SW480 (cell line): Measurements from ENCODE around the gene KRTAP5-1.

ENCODE experiments used
- DNase-seq: peaks from one replicate; pipeline ENCODE4 v3.0.0-alpha.2; 2016; ENCODE audit warnings: low spot score

The KRTAP5-1 gene

DNA sequence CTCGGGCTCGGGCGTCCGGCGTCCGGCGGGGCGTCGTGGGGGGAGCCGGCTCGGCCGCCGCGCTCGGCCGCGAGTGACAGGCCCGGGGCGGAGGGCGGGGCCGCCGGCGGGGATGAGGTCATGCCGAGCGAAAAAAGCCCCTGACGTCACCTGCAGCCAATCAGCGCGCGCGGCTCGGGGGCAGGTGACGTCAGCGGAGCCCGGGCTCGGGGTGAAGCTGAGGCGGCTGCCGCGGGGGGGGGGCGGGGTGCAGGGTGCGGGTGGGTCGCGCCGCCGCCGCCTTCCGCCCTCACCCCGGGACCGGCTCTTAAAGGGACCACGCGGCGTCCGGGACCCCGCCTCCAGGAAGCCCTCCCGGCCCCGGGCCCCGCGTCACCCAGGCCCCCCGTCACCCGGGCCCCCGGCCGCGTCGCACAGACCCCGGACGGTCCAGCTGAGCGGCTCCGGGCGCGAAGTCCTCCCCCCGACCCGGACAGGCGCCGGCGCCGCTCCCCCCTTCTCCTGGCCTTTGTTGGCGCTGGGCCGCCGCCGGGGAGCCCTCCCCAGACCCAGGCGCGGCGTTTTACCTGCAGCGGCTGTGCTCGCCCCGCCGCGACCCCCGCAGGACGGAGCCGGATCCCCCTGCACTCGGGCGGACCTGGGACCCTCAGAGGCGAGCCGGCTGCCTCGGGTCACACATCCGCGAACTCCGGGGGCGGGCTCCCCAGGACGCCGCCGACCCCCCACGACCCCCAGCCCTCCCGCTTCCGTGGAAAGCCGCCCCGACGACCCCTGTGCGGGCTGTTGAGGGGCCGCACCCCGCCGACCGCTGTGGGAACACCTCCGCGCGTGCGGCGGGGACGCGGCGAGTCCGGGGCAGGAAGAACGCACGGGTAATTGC is 12.6 kb downstream of the KRTAP5-1 start, which contains the start of gene DUSP8:
Gene DUSP8 (minus strand): TSS at position 75 of the 880 bp plus-strand sequence. CDS start 6,445 bp downstream, outside the sequence.
- DNase-seq = peak; percentile 81

DNA sequence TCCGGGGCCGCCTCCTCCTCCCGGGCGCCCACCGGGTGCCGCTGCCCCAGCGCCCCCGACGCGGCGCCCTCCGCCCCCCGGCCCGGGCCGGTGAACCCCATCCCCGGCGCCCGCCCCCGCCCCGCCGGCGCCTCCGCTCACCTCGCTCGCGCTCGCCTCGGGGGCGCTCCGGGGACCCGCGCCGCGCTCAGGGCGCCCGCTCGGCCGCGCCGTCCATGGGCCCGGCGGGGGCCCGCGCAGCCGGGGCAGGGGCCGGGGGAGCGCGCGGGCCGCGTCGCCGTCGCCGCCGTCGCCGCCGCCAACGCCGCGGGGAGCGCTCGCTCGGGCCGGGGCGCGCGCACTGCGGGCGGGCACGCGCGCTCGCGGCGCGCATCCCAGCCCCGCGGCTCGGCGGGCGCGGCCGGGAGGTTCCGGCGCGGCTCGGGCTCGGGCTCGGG is 13.3 kb downstream of the KRTAP5-1 start:
- DNase-seq = no peak

- DNase-seq = no peak
These were observed 14.0 kb downstream of the KRTAP5-1 start for GRCh38 chr11:1570896-1571759.

DNA sequence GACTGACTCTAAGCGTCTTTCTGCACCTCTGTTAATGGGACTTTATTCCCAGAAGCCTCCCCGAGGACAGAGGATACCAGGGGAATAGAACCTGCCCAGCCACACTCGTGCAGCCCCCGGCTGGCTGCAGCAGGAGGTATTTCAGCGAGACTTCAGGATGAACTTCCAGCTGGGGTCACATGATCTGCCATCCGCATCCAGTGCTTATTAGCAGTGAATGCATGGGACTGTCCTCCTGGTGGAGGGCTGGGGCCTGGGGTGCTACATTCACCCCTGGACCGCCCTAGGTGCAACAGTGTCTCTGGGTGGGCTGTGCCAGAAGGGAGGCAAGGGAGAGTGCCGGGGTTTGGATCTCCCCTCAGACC is 14.6 kb downstream of the KRTAP5-1 start:
- no peak for DNase-seq

DNA sequence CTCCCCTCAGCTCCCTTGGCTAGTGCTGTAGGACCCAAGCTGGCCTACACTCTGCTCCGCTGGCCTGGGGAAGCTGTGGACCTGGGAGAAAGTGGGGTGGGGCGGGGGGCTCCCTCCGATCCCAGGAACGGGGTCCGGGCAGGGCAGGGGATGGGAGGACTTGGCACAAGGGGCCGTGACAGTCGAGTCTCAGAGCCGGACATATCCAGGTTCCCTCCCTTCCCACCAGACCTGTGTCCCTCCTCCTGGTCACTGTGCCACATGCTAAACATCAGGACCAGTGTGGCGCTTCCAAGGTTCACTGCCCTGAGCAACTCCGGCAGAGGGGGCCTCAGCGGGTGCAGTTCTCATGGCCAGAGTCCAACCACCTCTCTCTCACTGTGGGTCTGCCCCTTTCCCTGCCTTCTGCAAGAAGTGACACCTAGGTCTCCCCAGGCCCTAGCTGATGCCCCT is 15.1 kb downstream of the KRTAP5-1 start:
- no peak for DNase-seq

GRCh38 chr11:1569251-1569780 is 15.8 kb downstream of the KRTAP5-1 start:
- no peak for DNase-seq

GRCh38 chr11:1568441-1568911 is 16.6 kb downstream of the KRTAP5-1 start:
- DNase-seq = no peak

DNA sequence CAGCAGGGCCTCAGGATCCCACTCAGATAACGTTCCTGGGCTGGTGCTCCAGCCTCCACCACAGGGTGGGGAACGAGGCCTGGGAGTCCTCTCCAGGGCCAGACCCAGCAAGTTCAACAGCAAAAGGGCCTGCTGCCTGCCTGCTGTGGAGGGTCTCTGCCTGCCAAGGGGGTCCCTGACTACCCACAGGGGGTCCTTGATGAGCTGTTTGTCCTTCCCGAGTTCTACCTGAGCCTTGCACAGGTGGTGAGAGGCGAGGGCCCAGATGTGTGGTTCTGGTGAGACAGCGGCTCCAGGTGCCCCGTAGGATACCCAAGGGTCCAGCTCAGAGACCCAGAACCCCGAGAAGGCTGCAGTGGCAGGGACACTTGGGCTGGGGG is 17.4 kb downstream of the KRTAP5-1 start:
- no peak for DNase-seq

DNA sequence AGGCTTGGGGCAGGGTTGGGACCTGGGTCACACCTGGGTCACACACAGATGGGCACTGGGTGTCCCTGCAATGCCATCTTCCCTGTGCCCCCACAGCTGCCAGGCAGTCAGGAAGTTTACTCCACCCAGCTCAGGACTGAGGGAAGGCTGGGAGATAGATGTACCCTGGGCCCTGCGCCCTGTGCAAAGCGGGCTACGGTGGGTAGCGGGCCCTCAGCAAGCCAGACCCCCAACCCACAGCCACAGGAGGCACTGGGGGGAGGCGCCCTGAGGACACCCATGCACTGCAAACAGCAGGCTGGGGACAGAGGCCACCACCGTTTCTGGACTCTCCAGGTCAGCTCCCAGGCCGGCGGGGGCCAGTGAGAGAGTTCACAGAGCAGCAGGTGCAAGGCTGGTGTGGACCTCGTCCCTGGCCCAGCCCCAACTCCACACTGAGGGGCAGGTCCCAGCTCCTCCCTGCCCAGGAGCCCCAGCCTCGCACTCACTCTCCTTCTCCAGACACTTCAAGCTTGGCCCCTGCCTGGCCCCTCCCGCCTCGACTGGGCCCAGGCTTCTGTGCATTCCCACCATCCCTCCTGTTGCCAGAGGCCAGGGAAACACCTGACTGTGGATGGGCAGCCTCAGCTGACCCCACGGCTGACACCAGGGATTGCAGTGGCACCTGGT is 17.9 kb downstream of the KRTAP5-1 start:
- no peak for DNase-seq

DNA sequence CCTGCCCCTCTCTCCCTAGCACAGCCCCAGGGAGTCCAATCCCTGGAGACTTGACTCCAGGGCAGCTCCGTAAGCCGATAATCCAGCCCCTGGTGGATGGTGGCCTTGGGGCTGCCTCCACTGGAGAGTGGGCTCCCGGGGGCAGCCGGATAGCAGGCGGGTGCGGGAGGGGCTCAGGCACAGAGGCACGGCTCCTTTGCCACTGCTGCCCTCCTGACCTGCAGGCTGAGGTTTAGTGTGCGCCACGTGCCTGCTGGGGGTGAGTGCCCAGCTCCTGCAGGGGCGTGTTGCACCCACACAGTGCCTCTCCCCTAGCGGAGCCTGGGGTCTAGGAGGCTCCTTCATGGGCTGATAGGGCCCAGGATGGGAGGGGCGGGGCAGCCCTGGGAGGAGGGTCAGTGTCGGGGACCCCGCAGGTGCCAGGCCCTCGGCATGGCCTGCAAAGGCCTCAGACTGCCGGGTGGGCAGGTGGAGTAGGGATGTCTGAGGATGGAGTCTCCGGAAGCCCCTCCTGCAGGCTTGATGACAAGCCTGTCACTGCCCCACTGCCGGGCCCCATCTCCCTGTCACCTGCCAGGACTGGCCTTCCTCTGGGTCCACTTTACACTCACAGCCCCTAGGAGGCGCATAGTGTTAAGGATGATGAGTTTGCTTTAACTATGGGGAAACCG is 18.6 kb downstream of the KRTAP5-1 start:
- DNase-seq = no peak

DNA sequence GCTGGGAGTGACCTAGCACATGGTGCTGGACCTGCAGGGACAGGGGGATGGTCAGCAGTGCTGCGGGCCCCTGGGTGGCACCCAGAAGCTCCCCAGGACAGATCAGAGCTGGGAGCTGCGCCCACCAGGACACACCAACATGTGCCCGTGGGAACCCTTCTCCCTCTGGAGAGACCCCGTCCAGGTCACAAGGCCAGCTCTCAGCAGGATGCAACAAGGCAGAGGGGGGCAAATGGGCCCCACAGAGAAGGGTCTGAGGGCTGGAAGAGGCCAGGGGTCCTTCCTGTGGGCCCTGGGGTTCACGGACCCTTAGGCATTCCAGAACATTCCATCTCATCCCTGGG is 19.2 kb downstream of the KRTAP5-1 start:
- DNase-seq = no peak

GRCh38 chr11:1565173-1565903 is 19.7 kb downstream of the KRTAP5-1 start:
- no peak for DNase-seq

DNA sequence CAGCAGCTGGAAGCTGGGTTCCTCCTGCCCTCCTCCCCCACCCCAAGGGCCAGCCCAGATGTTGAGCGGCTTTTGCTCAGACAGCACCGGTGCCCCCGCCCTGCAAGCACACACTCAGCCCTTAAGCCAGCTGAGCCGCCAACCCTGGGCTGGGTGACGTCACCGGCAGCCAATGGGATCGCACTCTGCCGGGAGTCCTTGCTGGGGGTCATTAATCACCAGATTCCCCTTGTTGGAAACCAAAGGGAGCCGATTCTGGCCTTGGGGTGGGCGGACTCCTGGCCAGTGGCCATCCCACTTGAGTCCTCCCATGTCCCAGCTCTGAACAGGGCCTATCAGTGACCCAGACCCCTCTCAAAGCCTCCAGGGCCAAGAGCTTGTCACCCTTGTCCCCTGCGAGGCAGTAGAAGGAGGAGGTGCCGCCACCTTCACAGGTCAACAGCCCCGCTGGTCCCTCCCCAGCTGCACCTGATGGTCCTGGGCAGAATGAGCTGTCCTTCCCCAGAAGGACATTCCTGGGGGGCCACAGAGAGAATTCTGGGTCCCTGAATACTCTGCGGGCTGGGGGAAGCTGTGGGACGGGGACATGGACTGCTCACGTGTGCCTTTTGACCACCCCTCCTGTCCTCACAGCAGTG is 20.4 kb downstream of the KRTAP5-1 start:
- DNase-seq = no peak

- no peak for DNase-seq
These were observed 21.2 kb downstream of the KRTAP5-1 start for GRCh38 chr11:1563697-1564534.

- DNase-seq = no peak
These were observed 21.9 kb downstream of the KRTAP5-1 start for GRCh38 chr11:1563149-1563638.

- DNase-seq = no peak
These were observed 22.5 kb downstream of the KRTAP5-1 start for GRCh38 chr11:1562469-1563148.

- no peak for DNase-seq
These were observed 23.1 kb downstream of the KRTAP5-1 start for GRCh38 chr11:1561955-1562354.

DNA sequence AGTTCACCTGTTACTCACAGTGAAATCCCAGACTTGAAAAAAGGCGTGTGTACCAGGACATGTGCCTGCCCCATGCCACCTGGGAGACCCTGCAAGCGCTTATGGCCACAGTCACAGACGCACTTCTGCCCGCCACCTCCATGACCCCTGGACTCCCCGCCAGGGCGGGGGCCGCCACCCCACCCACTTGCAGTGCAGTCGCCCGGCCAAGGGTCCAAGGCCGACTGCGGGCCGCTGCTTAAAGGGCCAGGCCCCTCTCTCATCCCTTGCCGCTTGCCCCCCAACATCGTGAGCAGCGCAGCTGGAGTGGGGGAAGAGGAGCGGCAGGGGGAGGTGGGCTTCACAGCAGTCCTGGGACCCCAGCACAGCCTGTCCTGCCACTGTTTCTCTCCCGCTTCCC is 23.8 kb downstream of the KRTAP5-1 start:
- no peak for DNase-seq
